ENCODE data around the gene MEOX1. TPM values are rescaled to one million over a fixed set of nuclear protein-coding genes. Genes with fewer than 3 reads are reported as not detected.

Gene MEOX1
- total and polyA plus RNA-seq, 2 of the 13 experiments (the other 11 are each of a cell fraction or from before 2014, with no cell fraction given) = not detected

GRCh38 chr17:43669971-43670644 lies 8.4 kb upstream of the MEOX1 start (continued):
- TF ChIP-seq ARID3A (IDR thresholded peaks at IDR 0.05; ENCODE audit: low read depth, low read length) (no peak), HNRNPUL1 (IDR thresholded peaks at IDR 0.05; ENCODE audit: low read depth, low read length) (no peak), RFX1 (IDR thresholded peaks at IDR 0.05) (no peak), ATAD3A (CRISPR knock-in tag; IDR thresholded peaks at IDR 0.05) (no peak), RAD21 (CRISPR knock-in tag; IDR thresholded peaks at IDR 0.05) (no peak), ZFY (CRISPR knock-in tag; IDR thresholded peaks at IDR 0.05) (peak; percentile 77), ZNF292 (CRISPR knock-in tag; IDR thresholded peaks at IDR 0.05; ENCODE audit: borderline replicate concordance, low read depth) (0 out of 2 replicates have a peak, but pooled peaks have one; percentile 45), EEA1 (CRISPR knock-in tag; IDR thresholded peaks at IDR 0.05; ENCODE audit: borderline replicate concordance) (no peak), SNAI1 (CRISPR knock-in tag; IDR thresholded peaks at IDR 0.05; ENCODE audit: borderline replicate concordance) (no peak), MED8 (CRISPR knock-in tag; IDR thresholded peaks at IDR 0.05; ENCODE audit: insufficient replicate concordance) (no peak), ZNF337 (CRISPR knock-in tag; IDR thresholded peaks at IDR 0.05; ENCODE audit: borderline replicate concordance, low read depth) (no peak), RORA (CRISPR knock-in tag; IDR thresholded peaks at IDR 0.05) (no peak), ZNF644 (CRISPR knock-in tag; IDR thresholded peaks at IDR 0.05; ENCODE audit: low read depth) (no peak), ELF3 (CRISPR knock-in tag; IDR thresholded peaks at IDR 0.05) (peak; percentile 32; the same call in 1 of the 2 replicates), TFAP4 (IDR thresholded peaks at IDR 0.05; ENCODE audit: borderline replicate concordance, low read depth) (peak; percentile 76; the same call in 1 of the 2 replicates)
- TF ChIP-seq, protein P1, sequence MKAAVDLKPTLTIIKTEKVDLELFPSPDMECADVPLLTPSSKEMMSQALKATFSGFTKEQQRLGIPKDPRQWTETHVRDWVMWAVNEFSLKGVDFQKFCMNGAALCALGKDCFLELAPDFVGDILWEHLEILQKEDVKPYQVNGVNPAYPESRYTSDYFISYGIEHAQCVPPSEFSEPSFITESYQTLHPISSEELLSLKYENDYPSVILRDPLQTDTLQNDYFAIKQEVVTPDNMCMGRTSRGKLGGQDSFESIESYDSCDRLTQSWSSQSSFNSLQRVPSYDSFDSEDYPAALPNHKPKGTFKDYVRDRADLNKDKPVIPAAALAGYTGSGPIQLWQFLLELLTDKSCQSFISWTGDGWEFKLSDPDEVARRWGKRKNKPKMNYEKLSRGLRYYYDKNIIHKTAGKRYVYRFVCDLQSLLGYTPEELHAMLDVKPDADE (CRISPR knock-in tag; IDR thresholded peaks at IDR 0.05) = no peak
- TF ChIP-seq, protein P2, sequence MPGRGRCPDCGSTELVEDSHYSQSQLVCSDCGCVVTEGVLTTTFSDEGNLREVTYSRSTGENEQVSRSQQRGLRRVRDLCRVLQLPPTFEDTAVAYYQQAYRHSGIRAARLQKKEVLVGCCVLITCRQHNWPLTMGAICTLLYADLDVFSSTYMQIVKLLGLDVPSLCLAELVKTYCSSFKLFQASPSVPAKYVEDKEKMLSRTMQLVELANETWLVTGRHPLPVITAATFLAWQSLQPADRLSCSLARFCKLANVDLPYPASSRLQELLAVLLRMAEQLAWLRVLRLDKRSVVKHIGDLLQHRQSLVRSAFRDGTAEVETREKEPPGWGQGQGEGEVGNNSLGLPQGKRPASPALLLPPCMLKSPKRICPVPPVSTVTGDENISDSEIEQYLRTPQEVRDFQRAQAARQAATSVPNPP (CRISPR knock-in tag; IDR thresholded peaks at IDR 0.05) = 0 out of 2 replicates have a peak, but pooled peaks have one; percentile 22
